Peyer's patch (tissue), 4 donors: ENCODE data around the gene TSPAN18.
"Not testable (repeated sequence)": the region's sequence is repeated elsewhere in the genome, so short reads cannot be mapped to it uniquely, and the experiment has no call there.

Experiments used
- POLR2A ChIP-seq, 2 donors: fragments of 450-650 bp; IDR thresholded peaks; one replicate each; pipeline ENCODE4 v1.5.1; 2017; ENCODE audit warnings: antibody characterized with exemption in 2 of 2, mild to moderate bottlenecking in 2 of 2, moderate library complexity in 2 of 2
- TF ChIP-seq, protein P1 (sequence below), 6 experiments: fragments of 450-650 bp in 4 of 6; fragments of 200-600 bp in 2 of 6; sonication (generic) in 1 of 6; IDR thresholded peaks; one replicate each; pipeline ENCODE4 v1.5.1; 2017 to 2019; ENCODE audit warnings: antibody characterized with exemption in 6 of 6, mild to moderate bottlenecking in 3 of 6, moderate library complexity in 1 of 6

DNA sequence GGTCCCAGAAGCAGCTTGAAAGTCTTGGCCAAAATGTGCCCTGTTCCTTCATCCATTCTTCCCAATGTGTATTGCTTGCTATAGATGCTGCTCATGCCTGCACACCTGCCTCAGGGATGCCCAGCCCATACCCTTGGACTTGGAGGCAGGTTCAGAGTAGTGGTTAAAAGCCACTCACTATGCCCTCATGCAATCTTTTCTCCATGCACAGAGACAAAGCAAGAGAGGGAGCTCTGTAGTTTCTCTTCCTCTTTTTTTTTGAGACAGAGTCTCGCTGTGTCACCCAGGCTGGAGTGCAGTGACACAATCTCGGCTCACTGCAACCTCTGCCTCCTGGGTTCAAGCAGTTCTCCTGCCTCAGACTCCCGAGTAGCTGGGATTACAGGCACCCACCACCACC, 144.9 kb downstream of the TSPAN18 start:
- TF ChIP-seq, protein P1, sequence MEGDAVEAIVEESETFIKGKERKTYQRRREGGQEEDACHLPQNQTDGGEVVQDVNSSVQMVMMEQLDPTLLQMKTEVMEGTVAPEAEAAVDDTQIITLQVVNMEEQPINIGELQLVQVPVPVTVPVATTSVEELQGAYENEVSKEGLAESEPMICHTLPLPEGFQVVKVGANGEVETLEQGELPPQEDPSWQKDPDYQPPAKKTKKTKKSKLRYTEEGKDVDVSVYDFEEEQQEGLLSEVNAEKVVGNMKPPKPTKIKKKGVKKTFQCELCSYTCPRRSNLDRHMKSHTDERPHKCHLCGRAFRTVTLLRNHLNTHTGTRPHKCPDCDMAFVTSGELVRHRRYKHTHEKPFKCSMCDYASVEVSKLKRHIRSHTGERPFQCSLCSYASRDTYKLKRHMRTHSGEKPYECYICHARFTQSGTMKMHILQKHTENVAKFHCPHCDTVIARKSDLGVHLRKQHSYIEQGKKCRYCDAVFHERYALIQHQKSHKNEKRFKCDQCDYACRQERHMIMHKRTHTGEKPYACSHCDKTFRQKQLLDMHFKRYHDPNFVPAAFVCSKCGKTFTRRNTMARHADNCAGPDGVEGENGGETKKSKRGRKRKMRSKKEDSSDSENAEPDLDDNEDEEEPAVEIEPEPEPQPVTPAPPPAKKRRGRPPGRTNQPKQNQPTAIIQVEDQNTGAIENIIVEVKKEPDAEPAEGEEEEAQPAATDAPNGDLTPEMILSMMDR (IDR thresholded peaks at IDR 0.05) = not testable (repeated sequence)
- TF ChIP-seq POLR2A (IDR thresholded peaks at IDR 0.05) = not testable (repeated sequence)
